Astrocyte (in vitro differentiated cells and primary cell): ENCODE data around the gene PRRG1. TPM values are rescaled to one million over a fixed set of nuclear protein-coding genes. Genes with fewer than 3 reads are reported as not detected.

Experiments
- DNase-seq: peaks from one replicate; pipeline ENCODE4 v3.0.0-alpha.2; 2010; ENCODE audit warnings: low read depth
- FAIRE-seq: peaks from 2 replicates; lab custom pipeline; 2011; peaks lifted over from hg19 to GRCh38; lab: Jason Lieb, UNC
- H2AFZ ChIP-seq: 2 replicates; pipeline ENCODE4 v1.6.0; 2012; ENCODE audit warnings: low read depth, low read length, inconsistent platforms
- H3K27ac ChIP-seq: 2 replicates; pipeline ENCODE4 v1.5.1; 2011; ENCODE audit warnings: low read depth, low read length, inconsistent platforms
- H3K27me3 ChIP-seq: 2 replicates; pipeline ENCODE4 v1.6.0; 2011; ENCODE audit warnings: low read length, inconsistent platforms; ENCODE audit not compliant: insufficient read depth
- H3K36me3 ChIP-seq: 2 replicates; pipeline ENCODE4 v1.5.1; 2011; ENCODE audit warnings: low read length, inconsistent platforms; ENCODE audit not compliant: insufficient read depth
- H3K4me1 ChIP-seq: 2 replicates; pipeline ENCODE4 v1.5.1; 2011; ENCODE audit warnings: low read length, inconsistent platforms; ENCODE audit not compliant: insufficient read depth
- H3K4me2 ChIP-seq: 2 replicates; pipeline ENCODE4 v1.6.0; 2012; ENCODE audit warnings: low read length, inconsistent platforms
- H3K4me3 ChIP-seq: 2 replicates; pipeline ENCODE4 v1.5.1; 2011; ENCODE audit warnings: low read depth, mild to moderate bottlenecking, low read length, inconsistent platforms; ENCODE audit not compliant: insufficient read depth
- H3K79me2 ChIP-seq: 2 replicates; pipeline ENCODE4 v1.6.0; 2012; ENCODE audit warnings: mild to moderate bottlenecking, low read length, inconsistent platforms; ENCODE audit not compliant: insufficient read depth
- H3K9ac ChIP-seq: 2 replicates; pipeline ENCODE4 v1.6.0; 2012; ENCODE audit warnings: mild to moderate bottlenecking, low read length, inconsistent platforms
- H3K9me3 ChIP-seq: 2 replicates; pipeline ENCODE4 v1.5.1; 2012; ENCODE audit warnings: low read depth, mild to moderate bottlenecking, low read length, inconsistent platforms; ENCODE audit not compliant: insufficient read depth
- H4K20me1 ChIP-seq: 2 replicates; pipeline ENCODE4 v1.6.0; 2012; ENCODE audit warnings: low read length, inconsistent platforms; ENCODE audit not compliant: insufficient read depth
- H3K27ac Mint-ChIP-seq: one replicate; pipeline ENCODE4 v1.8.0; 2021; ENCODE audit warnings: mild to moderate bottlenecking, mixed read lengths; ENCODE audit not compliant: unreplicated experiment
- H3K27me3 Mint-ChIP-seq: one replicate; pipeline ENCODE4 v1.8.0; 2021; ENCODE audit warnings: low read depth, mixed read lengths; ENCODE audit not compliant: unreplicated experiment
- H3K36me3 Mint-ChIP-seq: one replicate; pipeline ENCODE4 v1.8.0; 2021; ENCODE audit warnings: low read depth, mixed read lengths; ENCODE audit not compliant: unreplicated experiment
- H3K4me1 Mint-ChIP-seq: one replicate; pipeline ENCODE4 v1.8.0; 2021; ENCODE audit warnings: low read depth, mixed read lengths; ENCODE audit not compliant: unreplicated experiment
- H3K4me3 Mint-ChIP-seq: one replicate; pipeline ENCODE4 v1.8.0; 2021; ENCODE audit warnings: mild to moderate bottlenecking, moderate library complexity, mixed read lengths; ENCODE audit not compliant: unreplicated experiment
- H3K9me3 Mint-ChIP-seq: one replicate; pipeline ENCODE4 v1.8.0; 2021; ENCODE audit warnings: mild to moderate bottlenecking, mixed read lengths; ENCODE audit not compliant: unreplicated experiment
- CTCF ChIP-seq: IDR thresholded peaks from 2 replicates; pipeline ENCODE4 v1.5.1; 2011; ENCODE audit warnings: low read depth, mild to moderate bottlenecking, inconsistent platforms, low read length, moderate library complexity; ENCODE audit not compliant: insufficient read depth
- EZH2 ChIP-seq: IDR thresholded peaks from 2 replicates; pipeline ENCODE4 v1.6.1; 2012; ENCODE audit warnings: mild to moderate bottlenecking, low read length, inconsistent platforms; ENCODE audit not compliant: insufficient read depth
- total RNA-seq: library from RNA; stranded (reverse); gene quantifications from 2 replicates; pipeline ENCODE4 v1.2.1, GENCODE V29; 2021

The PRRG1 gene
- total RNA-seq, 1 donor from 2014 or later = 33.7 TPM

GRCh38 chrX:37364666-37365065, 15.5 kb downstream of the PRRG1 start:
- Histone ChIP-seq H2AFZ (no peak overlapping the region), H3K79me2 (peaks cover 56% of the 10 kb centered on the region), H3K4me2 (no peak overlapping the region), H3K36me3 (no peaks in the 10 kb centered on the region), H3K4me3 (no peak overlapping the region), H4K20me1 (no peaks in the 10 kb centered on the region), H3K27me3 (no peaks in the 10 kb centered on the region), H3K9ac (no peak overlapping the region), H3K4me1 (no peaks in the 10 kb centered on the region), H3K27ac (no peak overlapping the region), H3K9me3 (no peaks in the 10 kb centered on the region)
- no peak overlapping the region for H3K4me3 Mint-ChIP-seq
- H3K27ac Mint-ChIP-seq = no peak overlapping the region
- H3K4me1 Mint-ChIP-seq = peaks cover 20% of the 10 kb centered on the region
- H3K9me3 Mint-ChIP-seq = no peaks in the 10 kb centered on the region
- no peaks in the 10 kb centered on the region for H3K27me3 Mint-ChIP-seq
- DNase-seq = no peak
- TF ChIP-seq EZH2 = no peak
- no peak for TF ChIP-seq CTCF
- H3K36me3 Mint-ChIP-seq = peaks cover 2% of the 10 kb centered on the region
- peak; percentile 39 for FAIRE-seq

- no peaks in the 10 kb centered on the region for H3K36me3 ChIP-seq
- no peak overlapping the region for H2AFZ ChIP-seq
- H3K27ac ChIP-seq = no peak overlapping the region
- TF ChIP-seq CTCF = no peak
- TF ChIP-seq EZH2 = no peak
- Mint-ChIP-seq H3K27ac (no peak overlapping the region), H3K27me3 (no peaks in the 10 kb centered on the region), H3K9me3 (no peaks in the 10 kb centered on the region), H3K36me3 (peaks cover 2% of the 10 kb centered on the region), H3K4me1 (peaks cover 16% of the 10 kb centered on the region), H3K4me3 (no peak overlapping the region)
- FAIRE-seq (peak; percentile 39), DNase-seq (no peak)
- no peaks in the 10 kb centered on the region for H3K9me3 ChIP-seq
- no peak overlapping the region for H3K4me2 ChIP-seq
- no peak overlapping the region for H3K4me3 ChIP-seq
- H3K27me3 ChIP-seq = no peaks in the 10 kb centered on the region
- H3K79me2 ChIP-seq = peaks cover 45% of the 10 kb centered on the region
- no peak overlapping the region for H3K9ac ChIP-seq
- H3K4me1 ChIP-seq = no peaks in the 10 kb centered on the region
- no peaks in the 10 kb centered on the region for H4K20me1 ChIP-seq
Measured at GRCh38 chrX:37367946-37368345, 18.8 kb downstream of the PRRG1 start.

- peaks cover 53% of the 10 kb centered on the region for H3K79me2 ChIP-seq
- TF ChIP-seq EZH2 (no peak), CTCF (no peak)
Measured at GRCh38 chrX:37370499-37371141, 21.5 kb downstream of the PRRG1 start.

More at GRCh38 chrX:37370499-37371141, 21.5 kb downstream of the PRRG1 start:
- H2AFZ ChIP-seq = no peak overlapping the region
- Mint-ChIP-seq H3K27ac (no peak overlapping the region), H3K27me3 (no peaks in the 10 kb centered on the region), H3K9me3 (no peaks in the 10 kb centered on the region), H3K4me1 (peaks cover 12% of the 10 kb centered on the region), H3K36me3 (no peaks in the 10 kb centered on the region), H3K4me3 (no peak overlapping the region)
- no peak overlapping the region for H3K4me2 ChIP-seq
- H3K36me3 ChIP-seq = no peaks in the 10 kb centered on the region
- H3K4me1 ChIP-seq = no peaks in the 10 kb centered on the region
- no peak for DNase-seq
- H3K27me3 ChIP-seq = no peaks in the 10 kb centered on the region
- no peak overlapping the region for H3K27ac ChIP-seq
- no peaks in the 10 kb centered on the region for H3K9me3 ChIP-seq
- FAIRE-seq = no peak
- no peak overlapping the region for H3K9ac ChIP-seq
- no peak overlapping the region for H3K4me3 ChIP-seq
- peaks cover 4% of the 10 kb centered on the region for H4K20me1 ChIP-seq
